Measurements from ENCODE around the gene HIP1. TPM values are rescaled to one million over a fixed set of nuclear protein-coding genes. Genes with fewer than 3 reads are reported as not detected.

Gene HIP1
- total RNA-seq, 2 donors from 2014 or later, result 12.2 to 13.6 TPM

GRCh38 chr7:75591467-75592255 is 147.1 kb downstream of the HIP1 start:
- TF ChIP-seq CTCF (IDR thresholded peaks at IDR 0.05), result no peak
- no peak for DNase-seq (ENCODE audit: low spot score)
- no peak overlapping the region for H3K27ac ChIP-seq
- H3K36me3 ChIP-seq, result peaks cover 16% of the 10 kb centered on the region
- no peak overlapping the region for H3K4me3 ChIP-seq
- H3K27me3 ChIP-seq, result no peaks in the 10 kb centered on the region
- no peaks in the 10 kb centered on the region for H3K9me3 ChIP-seq
- H3K4me1 ChIP-seq, result no peaks in the 10 kb centered on the region

GRCh38 chr7:75590373-75591005 is 148.3 kb downstream of the HIP1 start:
- H3K36me3 ChIP-seq, result peaks cover 28% of the 10 kb centered on the region
- H3K27ac ChIP-seq, result no peak overlapping the region

DNA sequence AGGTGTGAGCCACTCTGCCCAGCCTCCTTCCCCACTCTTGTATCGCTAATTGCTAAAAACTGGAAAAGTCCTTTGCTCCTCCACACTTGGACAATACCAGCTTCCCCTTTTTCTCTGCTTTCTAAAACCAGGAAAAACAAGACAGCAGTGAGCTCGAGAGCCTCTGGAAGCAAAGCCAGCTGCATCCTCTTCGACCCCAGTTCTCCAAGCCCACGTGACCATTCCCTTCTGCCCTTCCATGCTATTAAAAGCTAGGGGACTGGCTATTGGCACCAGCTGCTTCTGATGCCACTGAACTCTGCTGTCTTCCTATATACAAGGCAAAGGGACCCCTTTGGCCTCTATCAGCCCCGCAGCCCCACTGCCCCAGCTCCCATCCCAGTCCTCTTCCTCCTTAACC is 154.4 kb downstream of the HIP1 start:
- Histone ChIP-seq H3K9me3 (no peaks in the 10 kb centered on the region), H3K27me3 (no peaks in the 10 kb centered on the region), H3K36me3 (peaks cover 34% of the 10 kb centered on the region), H3K4me3 (no peak overlapping the region), H3K27ac (no peak overlapping the region), H3K4me1 (no peaks in the 10 kb centered on the region)
- no peak for DNase-seq (ENCODE audit: low spot score)
- no peak for TF ChIP-seq CTCF (IDR thresholded peaks at IDR 0.05)

More at GRCh38 chr7:75590373-75591005, 148.3 kb downstream of the HIP1 start:
- Histone ChIP-seq H3K4me1 (no peaks in the 10 kb centered on the region), H3K4me3 (no peak overlapping the region), H3K9me3 (no peaks in the 10 kb centered on the region), H3K27me3 (no peaks in the 10 kb centered on the region)
- no peak for TF ChIP-seq CTCF (IDR thresholded peaks at IDR 0.05)
- no peak for DNase-seq (ENCODE audit: low spot score)

DNA sequence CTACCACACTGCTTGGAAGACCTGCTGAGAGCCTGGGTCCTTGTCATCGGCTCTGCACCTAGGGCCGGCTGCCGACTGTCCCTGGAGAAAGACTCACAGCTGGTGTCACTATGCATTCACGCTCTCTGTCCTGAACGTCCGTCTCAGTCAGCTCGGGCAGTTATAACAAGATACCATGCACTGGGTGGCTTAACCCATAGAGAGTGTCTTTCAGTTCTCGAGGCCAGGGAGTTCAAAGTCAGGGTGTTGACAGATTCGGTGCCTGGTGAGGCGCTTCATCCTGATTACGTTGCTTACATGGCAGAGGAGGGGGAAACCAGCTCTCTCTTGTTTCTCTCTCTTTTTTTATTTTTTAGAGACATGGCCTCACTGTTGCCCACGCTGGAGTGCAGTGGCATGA is 155.5 kb downstream of the HIP1 start:
- H3K9me3 ChIP-seq, result no peaks in the 10 kb centered on the region
- H3K27ac ChIP-seq, result no peak overlapping the region
- H3K27me3 ChIP-seq, result no peaks in the 10 kb centered on the region
- no peak for TF ChIP-seq CTCF (IDR thresholded peaks at IDR 0.05)
- H3K36me3 ChIP-seq, result peaks cover 34% of the 10 kb centered on the region
- no peaks in the 10 kb centered on the region for H3K4me1 ChIP-seq
- H3K4me3 ChIP-seq, result no peak overlapping the region
- no peak for DNase-seq (ENCODE audit: low spot score)

GRCh38 chr7:75579899-75580298 is 158.8 kb downstream of the HIP1 start:
- DNase-seq (ENCODE audit: low spot score), result no peak
- Histone ChIP-seq H3K4me1 (no peaks in the 10 kb centered on the region), H3K27ac (no peak overlapping the region), H3K9me3 (no peaks in the 10 kb centered on the region), H3K4me3 (no peak overlapping the region), H3K27me3 (no peaks in the 10 kb centered on the region), H3K36me3 (peaks cover 20% of the 10 kb centered on the region)
- no peak for TF ChIP-seq CTCF (IDR thresholded peaks at IDR 0.05)
